Fibroblast of mammary gland (primary cell): ENCODE measurements around the gene SKAP1.

ENCODE experiments used
- DNase-seq: peaks from one replicate; pipeline ENCODE4 v3.0.0-alpha.2; 2010; ENCODE audit warnings: low read depth
- H3K4me3 ChIP-seq: 2 replicates; pipeline ENCODE4 v1.5.1; 2011; ENCODE audit warnings: low read depth, mild to moderate bottlenecking, low read length, moderate library complexity; ENCODE audit not compliant: control insufficient read depth
- CTCF ChIP-seq: conservative IDR thresholded peaks from 2 replicates; pipeline ENCODE4 v1.5.1; 2011; ENCODE audit warnings: low read depth, low read length, inconsistent platforms; ENCODE audit not compliant: control insufficient read depth, insufficient read depth

SKAP1 gene

DNA sequence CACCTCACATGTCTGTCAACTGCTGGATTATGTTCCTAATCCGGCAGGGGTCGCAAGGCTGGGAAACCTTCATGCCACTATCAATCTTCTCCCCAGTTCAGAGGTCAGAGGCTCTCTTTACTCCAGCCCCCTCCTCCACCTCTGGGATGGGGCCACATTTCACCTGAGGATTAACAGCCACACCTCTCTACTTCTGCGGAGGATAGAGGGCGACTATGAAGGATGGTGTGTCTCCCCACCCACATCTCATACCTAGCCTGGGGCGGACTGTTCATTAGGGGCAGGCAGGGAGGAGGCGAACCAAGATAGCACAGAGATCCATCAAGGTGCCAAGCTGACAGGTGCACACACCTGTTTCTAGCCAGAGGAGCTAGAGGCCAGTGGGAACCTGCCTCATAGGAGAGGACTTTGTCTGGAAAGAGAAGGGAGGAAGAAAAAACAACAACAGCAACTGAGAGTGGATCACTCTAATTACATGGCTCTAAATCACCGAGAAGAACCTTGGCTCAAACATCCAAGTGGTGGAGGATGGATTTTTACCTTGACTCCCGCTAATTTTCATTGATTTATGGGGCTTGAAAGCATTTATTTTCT lies 41.9 kb upstream of the SKAP1 start:
- DNase-seq: no peak
- TF ChIP-seq CTCF: no peak
- no peak overlapping the region for H3K4me3 ChIP-seq

- no peak overlapping the region for H3K4me3 ChIP-seq
- peak; percentile 63 for DNase-seq
- TF ChIP-seq CTCF: no peak
Observed at GRCh38 chr17:48470388-48471034, 40.5 kb upstream of the SKAP1 start.

- DNase-seq: no peak
- no peak overlapping the region for H3K4me3 ChIP-seq
- TF ChIP-seq CTCF: no peak
Observed at GRCh38 chr17:48469227-48469626, 39.2 kb upstream of the SKAP1 start.

DNA sequence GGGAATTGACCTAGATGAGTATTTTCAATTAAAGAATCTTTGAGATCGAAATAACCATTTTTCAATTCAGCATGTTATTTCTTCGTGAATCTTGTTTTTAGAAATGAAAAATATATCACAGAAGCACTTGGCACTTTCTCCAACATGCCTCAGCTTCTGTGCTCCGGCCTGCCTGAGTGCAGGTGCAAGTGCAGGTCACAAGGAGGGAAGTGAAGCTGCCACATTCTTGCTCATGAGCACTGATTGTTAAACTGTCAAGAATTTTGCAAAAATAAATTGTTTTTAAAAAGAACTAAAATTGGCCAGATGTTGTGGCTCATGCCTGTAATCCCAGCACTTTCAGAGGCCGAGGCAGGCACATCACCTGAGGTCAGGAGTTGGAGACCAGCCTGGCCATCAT lies 38.3 kb upstream of the SKAP1 start:
- no peak for DNase-seq
- no peak for TF ChIP-seq CTCF
- H3K4me3 ChIP-seq: no peak overlapping the region

- no peak for DNase-seq
- H3K4me3 ChIP-seq: no peak overlapping the region
- TF ChIP-seq CTCF: no peak
Observed at GRCh38 chr17:48465884-48466283, 35.9 kb upstream of the SKAP1 start.

DNA sequence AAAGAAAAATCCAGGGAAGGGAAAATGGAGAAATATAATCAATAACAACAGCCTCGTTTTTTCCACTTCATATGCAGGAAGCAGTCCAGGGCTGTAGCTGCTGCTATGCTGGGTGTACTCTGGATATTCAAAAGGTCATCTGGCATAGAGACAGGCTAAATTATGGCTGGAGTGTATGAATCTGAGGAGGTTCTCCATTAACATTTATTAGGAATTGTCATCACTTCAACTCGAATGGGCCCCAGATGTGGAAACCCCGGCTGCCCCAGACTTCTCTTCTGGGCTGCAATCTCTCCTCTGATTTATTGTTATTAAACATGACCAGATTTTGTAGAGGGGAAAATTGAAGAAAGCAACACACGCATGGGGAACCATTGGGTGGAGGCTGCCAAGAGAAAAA lies 33.5 kb upstream of the SKAP1 start:
- no peak for TF ChIP-seq CTCF
- peak; percentile 62 for DNase-seq
- H3K4me3 ChIP-seq: no peak overlapping the region
